ENCODE results near the gene CNTNAP5.

- TF ChIP-seq CTCF (conservative IDR thresholded peaks at IDR 0.05; ENCODE audit: low read depth, low read length) (no peak), EZH2 (IDR thresholded peaks at IDR 0.05; ENCODE audit: borderline replicate concordance, low read depth, low read length, poor library complexity, severe bottlenecking) (no peak)
Measured at GRCh38 chr2:124953921-124954320, 928.8 kb downstream of the CNTNAP5 start.
